HEK293 (cell line): ENCODE measurements around the gene TEF.

ENCODE experiments used
- CTCF ChIA-PET: fragments of 350-600 bp; formaldehyde crosslinking; extraction: SDS; loops from one replicate; lab custom pipeline; 2021; ENCODE audit warnings: antibody characterized with exemption; lab: Yijun Ruan, JAX
- POLR2A ChIA-PET: fragments of 300-600 bp; formaldehyde crosslinking; extraction: SDS; loops from one replicate; lab custom pipeline; 2020; ENCODE audit warnings: antibody characterized with exemption, inconsistent platforms; lab: Yijun Ruan, JAX
- H3K27ac ChIP-seq: fragments of 200-500 bp; sonication (Bioruptor generic); 2 replicates; pipeline ENCODE4 v1.5.1; 2014; ENCODE audit warnings: low read depth, low read length, control low read depth, inconsistent platforms; ENCODE audit errors: extremely low read depth
- H3K36me3 ChIP-seq, 2 experiments: fragments of 200-500 bp in 1 of 2; sonication (Bioruptor generic) in 1 of 2; 1 replicate in 1 of 2; 2 replicates in 1 of 2; pipeline ENCODE4 v1.5.1; 2014 to 2017; ENCODE audit warnings: inconsistent platforms in 2 of 2, low read length in 2 of 2; ENCODE audit not compliant: control insufficient read depth in 2 of 2, insufficient read depth in 1 of 2
- H3K4me1 ChIP-seq: fragments of 200-500 bp; sonication (Bioruptor generic); 2 replicates; pipeline ENCODE4 v1.5.1; 2014; ENCODE audit warnings: mild to moderate bottlenecking, low read length, inconsistent platforms; ENCODE audit not compliant: control insufficient read depth, insufficient read depth
- H3K4me3 ChIP-seq: 2 replicates; pipeline ENCODE4 v1.5.1; 2011; ENCODE audit warnings: low read depth, mild to moderate bottlenecking, control low read depth, low read length, moderate library complexity
- H3K9me3 ChIP-seq: fragments of 200-500 bp; sonication (Bioruptor generic); 2 replicates; pipeline ENCODE4 v1.5.1; 2014; ENCODE audit warnings: low read depth, low read length, inconsistent platforms; ENCODE audit not compliant: control insufficient read depth, insufficient read depth
- SP2 ChIP-seq: fragments of 450-650 bp; formaldehyde crosslinking; IDR thresholded peaks from 2 replicates; pipeline ENCODE4 v1.5.1; 2016; ENCODE audit warnings: missing biosample characterization, missing genetic modification characterization
- ZBTB1 ChIP-seq: fragments of 450-650 bp; formaldehyde crosslinking; IDR thresholded peaks from 2 replicates; pipeline ENCODE4 v1.5.1; 2016; ENCODE audit warnings: missing biosample characterization, missing genetic modification characterization
- ZFP3 ChIP-seq: fragments of 450-650 bp; formaldehyde crosslinking; IDR thresholded peaks from 2 replicates; pipeline ENCODE4 v1.5.1; 2016; ENCODE audit warnings: low read depth, missing biosample characterization, missing genetic modification characterization
- ZFP37 ChIP-seq: fragments of 450-650 bp; formaldehyde crosslinking; IDR thresholded peaks from 2 replicates; pipeline ENCODE4 v1.5.1; 2016; ENCODE audit warnings: missing biosample characterization, missing genetic modification characterization
- ZNF302 ChIP-seq: fragments of 450-650 bp; formaldehyde crosslinking; IDR thresholded peaks from 2 replicates; pipeline ENCODE4 v1.5.1; 2016; ENCODE audit warnings: missing biosample characterization, missing genetic modification characterization, low read depth
- ZNF416 ChIP-seq: fragments of 450-650 bp; formaldehyde crosslinking; IDR thresholded peaks from 2 replicates; pipeline ENCODE4 v1.5.1; 2016; ENCODE audit warnings: missing biosample characterization, missing genetic modification characterization
- ZNF426 ChIP-seq: fragments of 450-650 bp; formaldehyde crosslinking; IDR thresholded peaks from 2 replicates; pipeline ENCODE4 v1.5.1; 2017; ENCODE audit warnings: missing biosample characterization, missing genetic modification characterization, mild to moderate bottlenecking, inconsistent platforms, moderate library complexity
- ZNF544 ChIP-seq: fragments of 450-650 bp; formaldehyde crosslinking; IDR thresholded peaks from 2 replicates; pipeline ENCODE4 v1.5.0; 2017; ENCODE audit warnings: missing biosample characterization, missing genetic modification characterization
- ZNF558 ChIP-seq: fragments of 450-650 bp; formaldehyde crosslinking; IDR thresholded peaks from 2 replicates; pipeline ENCODE4 v1.5.1; 2016; ENCODE audit warnings: missing biosample characterization, missing genetic modification characterization
- ZNF561 ChIP-seq: fragments of 450-650 bp; IDR thresholded peaks from 2 replicates; pipeline ENCODE4 v1.5.1; 2018; ENCODE audit warnings: missing biosample characterization, missing genetic modification characterization, borderline replicate concordance
- ZNF677 ChIP-seq: fragments of 450-650 bp; IDR thresholded peaks from 2 replicates; pipeline ENCODE4 v1.5.0; 2018; ENCODE audit warnings: missing biosample characterization, mild to moderate bottlenecking, missing genetic modification characterization, moderate library complexity
- TF ChIP-seq, protein P1 (sequence below): fragments of 450-650 bp; formaldehyde crosslinking; IDR thresholded peaks from 2 replicates; pipeline ENCODE4 v1.5.1; 2016; ENCODE audit warnings: missing biosample characterization, missing genetic modification characterization
- TF ChIP-seq, protein P2 (sequence below): fragments of 450-650 bp; formaldehyde crosslinking; IDR thresholded peaks from 2 replicates; pipeline ENCODE4 v1.5.1; 2016; ENCODE audit warnings: missing biosample characterization, missing genetic modification characterization
- TF ChIP-seq, protein P3 (sequence below): fragments of 450-650 bp; formaldehyde crosslinking; IDR thresholded peaks from 2 replicates; pipeline ENCODE4 v1.5.1; 2016; ENCODE audit warnings: missing biosample characterization, missing genetic modification characterization

Gene TEF

DNA sequence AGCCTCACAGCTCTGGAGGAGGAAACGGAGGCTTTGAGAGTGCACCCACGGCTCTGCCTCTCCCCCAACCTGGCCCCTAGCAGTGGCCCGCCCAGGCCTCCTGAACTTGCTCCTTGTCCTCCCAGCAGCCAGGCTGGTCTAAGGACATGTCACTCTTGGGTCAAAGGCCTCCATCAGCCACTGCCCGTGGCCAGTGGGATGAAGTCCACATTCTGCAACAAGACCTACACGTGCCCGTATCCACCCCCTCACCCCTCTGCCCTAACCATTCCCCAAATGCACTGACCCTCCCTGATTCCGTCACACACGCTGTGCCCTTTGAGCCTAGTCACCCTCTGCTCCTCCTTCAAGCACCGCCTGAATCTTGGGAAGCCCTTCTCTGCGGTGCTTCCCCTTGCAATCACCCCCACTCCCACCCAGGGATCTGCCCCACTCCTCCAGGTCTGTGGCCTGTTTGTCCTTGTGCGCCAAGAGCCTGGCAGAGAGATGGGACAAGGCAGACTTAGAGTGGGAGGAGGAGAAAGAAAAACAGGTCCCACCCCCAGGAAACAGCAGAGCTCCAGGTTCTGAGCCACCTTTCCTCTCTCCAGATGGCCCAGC lies 37.5 kb upstream of the TEF start (continued):
- no peak for TF ChIP-seq ZFP37 (tag by site-specific recombination)

DNA sequence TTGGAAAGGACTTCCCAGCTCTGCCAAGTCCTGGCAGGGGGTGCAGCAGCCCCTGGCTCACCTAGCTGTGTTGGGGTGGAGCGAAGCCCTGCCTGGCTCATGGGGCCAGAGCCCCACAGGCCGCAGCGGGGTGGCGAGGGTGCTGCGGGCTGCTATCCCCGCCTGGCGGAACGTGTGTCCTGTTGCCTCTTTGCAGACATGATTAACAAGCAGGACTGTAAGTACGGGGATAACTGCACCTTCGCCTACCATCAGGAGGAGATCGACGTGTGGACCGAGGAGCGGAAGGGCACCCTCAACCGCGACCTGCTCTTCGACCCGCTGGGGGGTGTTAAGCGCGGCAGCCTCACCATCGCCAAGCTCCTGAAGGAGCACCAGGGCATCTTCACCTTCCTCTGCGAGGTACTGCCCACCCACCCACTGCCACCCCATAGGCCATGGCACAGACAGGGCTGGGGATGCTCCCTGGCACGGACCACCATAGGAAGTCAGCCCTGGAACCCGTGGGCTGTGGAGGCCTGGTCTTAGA lies 35.9 kb upstream of the TEF start:
- Histone ChIP-seq H3K4me3 (no peak overlapping the region), H3K9me3 (no peaks in the 10 kb centered on the region), H3K36me3 (peaks cover 22 to 90% of the 10 kb centered on the region in 2 experiments), H3K4me1 (no peaks in the 10 kb centered on the region), H3K27ac (no peak overlapping the region)
- CTCF ChIA-PET: interaction anchor here (1.3 kb wide), 1 partner anchor 9 kb away, joined by 4 read pairs; no protein-coding TSS in a partner anchor
- POLR2A ChIA-PET: no interaction called here
- TF ChIP-seq ZFP3 (tag by site-specific recombination): no peak
- no peak for TF ChIP-seq ZNF302 (tag by site-specific recombination)
- no peak for TF ChIP-seq ZNF677 (tag by site-specific recombination)
- TF ChIP-seq ZNF558: no peak
- TF ChIP-seq, protein P1, sequence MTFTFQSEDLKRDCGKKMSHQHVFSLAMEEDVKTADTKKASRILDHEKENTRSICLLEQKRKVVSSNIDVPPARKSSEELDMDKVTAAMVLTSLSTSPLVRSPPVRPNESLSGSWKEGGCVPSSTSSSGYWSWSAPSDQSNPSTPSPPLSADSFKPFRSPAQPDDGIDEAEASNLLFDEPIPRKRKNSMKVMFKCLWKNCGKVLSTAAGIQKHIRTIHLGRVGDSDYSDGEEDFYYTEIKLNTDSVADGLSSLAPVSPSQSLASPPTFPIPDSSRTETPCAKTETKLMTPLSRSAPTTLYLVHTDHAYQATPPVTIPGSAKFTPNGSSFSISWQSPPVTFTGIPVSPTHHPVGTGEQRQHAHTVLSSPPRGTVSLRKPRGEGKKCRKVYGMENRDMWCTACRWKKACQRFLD (tag by site-specific recombination): no peak
- no peak for TF ChIP-seq ZNF561 (tag by site-specific recombination)
- TF ChIP-seq, protein P2, sequence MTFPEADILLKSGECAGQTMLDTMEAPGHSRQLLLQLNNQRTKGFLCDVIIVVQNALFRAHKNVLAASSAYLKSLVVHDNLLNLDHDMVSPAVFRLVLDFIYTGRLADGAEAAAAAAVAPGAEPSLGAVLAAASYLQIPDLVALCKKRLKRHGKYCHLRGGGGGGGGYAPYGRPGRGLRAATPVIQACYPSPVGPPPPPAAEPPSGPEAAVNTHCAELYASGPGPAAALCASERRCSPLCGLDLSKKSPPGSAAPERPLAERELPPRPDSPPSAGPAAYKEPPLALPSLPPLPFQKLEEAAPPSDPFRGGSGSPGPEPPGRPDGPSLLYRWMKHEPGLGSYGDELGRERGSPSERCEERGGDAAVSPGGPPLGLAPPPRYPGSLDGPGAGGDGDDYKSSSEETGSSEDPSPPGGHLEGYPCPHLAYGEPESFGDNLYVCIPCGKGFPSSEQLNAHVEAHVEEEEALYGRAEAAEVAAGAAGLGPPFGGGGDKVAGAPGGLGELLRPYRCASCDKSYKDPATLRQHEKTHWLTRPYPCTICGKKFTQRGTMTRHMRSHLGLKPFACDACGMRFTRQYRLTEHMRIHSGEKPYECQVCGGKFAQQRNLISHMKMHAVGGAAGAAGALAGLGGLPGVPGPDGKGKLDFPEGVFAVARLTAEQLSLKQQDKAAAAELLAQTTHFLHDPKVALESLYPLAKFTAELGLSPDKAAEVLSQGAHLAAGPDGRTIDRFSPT (tag by site-specific recombination): no peak

DNA sequence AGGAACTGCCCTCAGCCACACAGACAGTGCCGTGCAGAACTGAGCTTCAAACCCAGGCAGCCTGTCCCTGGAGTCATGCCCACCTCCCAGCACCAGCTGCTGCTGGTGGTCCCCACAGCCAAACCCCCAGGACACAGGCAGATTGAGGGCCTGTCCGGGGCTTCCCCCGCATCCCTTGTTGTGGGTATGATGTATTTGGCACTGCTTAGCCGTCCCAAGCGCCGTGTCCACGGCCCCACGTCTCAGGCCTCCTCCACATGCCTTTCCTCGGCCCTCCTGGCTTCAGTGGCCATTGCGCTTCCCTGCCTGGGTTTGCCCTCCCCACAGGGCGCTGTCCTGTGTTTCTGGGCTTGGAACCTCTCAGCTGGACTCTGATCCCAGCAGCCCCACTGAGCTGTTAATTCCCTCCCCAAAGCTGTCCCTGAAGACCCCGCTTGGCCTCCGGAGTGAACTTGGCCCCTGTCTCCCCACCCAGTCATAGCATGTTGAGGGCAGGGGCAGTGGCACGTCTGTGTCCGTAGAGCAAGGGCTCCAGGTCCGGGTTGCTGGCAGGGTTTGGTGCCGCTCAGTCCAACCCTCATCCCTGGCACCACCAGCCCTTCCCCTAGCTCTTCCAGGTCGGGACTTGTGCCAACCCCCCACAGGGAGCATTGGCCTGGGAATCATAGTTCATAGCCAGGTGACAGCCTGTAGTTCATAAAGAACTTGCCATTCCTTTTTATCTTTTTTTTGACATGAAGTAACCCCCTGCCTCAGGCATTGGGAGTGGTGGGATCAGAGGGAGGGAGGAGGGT lies 34.5 kb upstream of the TEF start:
- no peak overlapping the region for H3K4me3 ChIP-seq
- H3K36me3 ChIP-seq: peaks cover 22 to 95% of the 10 kb centered on the region in 2 experiments
- H3K4me1 ChIP-seq: no peaks in the 10 kb centered on the region
- H3K27ac ChIP-seq: no peak overlapping the region
- ChIA-PET POLR2A (interaction anchor here (0.7 to 1.2 kb wide), 2 partner anchors 41 to 46 kb away, joined by 3 to 4 read pairs; partner anchors contain the start of gene ZC3H7B), CTCF (interaction anchor here (0.6 to 0.7 kb wide), 2 partner anchors 39 to 119 kb away, joined by 3 read pairs; no protein-coding TSS in a partner anchor)
- H3K9me3 ChIP-seq: no peaks in the 10 kb centered on the region
- TF ChIP-seq ZNF416 (tag by site-specific recombination): no peak
- TF ChIP-seq, protein P3, sequence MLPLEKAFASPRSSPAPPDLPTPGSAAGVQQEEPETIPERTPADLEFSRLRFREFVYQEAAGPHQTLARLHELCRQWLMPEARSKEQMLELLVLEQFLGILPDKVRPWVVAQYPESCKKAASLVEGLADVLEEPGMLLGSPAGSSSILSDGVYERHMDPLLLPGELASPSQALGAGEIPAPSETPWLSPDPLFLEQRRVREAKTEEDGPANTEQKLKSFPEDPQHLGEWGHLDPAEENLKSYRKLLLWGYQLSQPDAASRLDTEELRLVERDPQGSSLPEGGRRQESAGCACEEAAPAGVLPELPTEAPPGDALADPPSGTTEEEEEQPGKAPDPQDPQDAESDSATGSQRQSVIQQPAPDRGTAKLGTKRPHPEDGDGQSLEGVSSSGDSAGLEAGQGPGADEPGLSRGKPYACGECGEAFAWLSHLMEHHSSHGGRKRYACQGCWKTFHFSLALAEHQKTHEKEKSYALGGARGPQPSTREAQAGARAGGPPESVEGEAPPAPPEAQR (tag by site-specific recombination): no peak
- TF ChIP-seq ZBTB1 (tag by site-specific recombination): no peak
- TF ChIP-seq SP2 (tag by site-specific recombination): no peak
- no peak for TF ChIP-seq ZNF544 (tag by site-specific recombination)
- TF ChIP-seq ZNF426: no peak
